Stimulated activated naive CD8-positive, alpha-beta T cell treated with anti-CD3 and anti-CD28 coated beads, Interleukin-15, amount 100 ng/mL, for 72 hours (primary cell): ENCODE data around the gene CYP2S1.
"Not testable (repeated sequence)": the region's sequence is repeated elsewhere in the genome, so short reads cannot be mapped to it uniquely, and the experiment has no call there.

ENCODE experiments used
- ATAC-seq: fragments of 150-1000 bp; cut with Tn5 transposase; 2 replicates; pipeline ENCODE4 v1.10.0; 2021; ENCODE audit warnings: mild to moderate bottlenecking, moderate library complexity
- DNase-seq, 2 donors: peaks; one replicate each; pipeline ENCODE4 v3.0.0; 2021 to 2022
- H3K27ac Mint-ChIP-seq, 2 donors: one replicate each; pipeline ENCODE4 v1.8.0; 2022; ENCODE audit warnings: mild to moderate bottlenecking in 2 of 2, mixed read lengths in 2 of 2, moderate library complexity in 2 of 2
- H3K27me3 Mint-ChIP-seq: one replicate; pipeline ENCODE4 v1.8.0; 2022; ENCODE audit warnings: mixed read lengths
- H3K4me1 Mint-ChIP-seq: one replicate; pipeline ENCODE4 v1.8.0; 2022; ENCODE audit warnings: mild to moderate bottlenecking, mixed read lengths
- H3K4me3 Mint-ChIP-seq, 2 donors: one replicate each; pipeline ENCODE4 v1.8.0; 2022; ENCODE audit warnings: mild to moderate bottlenecking in 2 of 2, mixed read lengths in 2 of 2, moderate library complexity in 1 of 2
- H3K9me3 Mint-ChIP-seq, 2 donors: one replicate each; pipeline ENCODE4 v1.8.0; 2022; ENCODE audit warnings: mixed read lengths in 2 of 2

CYP2S1 gene, protein sequence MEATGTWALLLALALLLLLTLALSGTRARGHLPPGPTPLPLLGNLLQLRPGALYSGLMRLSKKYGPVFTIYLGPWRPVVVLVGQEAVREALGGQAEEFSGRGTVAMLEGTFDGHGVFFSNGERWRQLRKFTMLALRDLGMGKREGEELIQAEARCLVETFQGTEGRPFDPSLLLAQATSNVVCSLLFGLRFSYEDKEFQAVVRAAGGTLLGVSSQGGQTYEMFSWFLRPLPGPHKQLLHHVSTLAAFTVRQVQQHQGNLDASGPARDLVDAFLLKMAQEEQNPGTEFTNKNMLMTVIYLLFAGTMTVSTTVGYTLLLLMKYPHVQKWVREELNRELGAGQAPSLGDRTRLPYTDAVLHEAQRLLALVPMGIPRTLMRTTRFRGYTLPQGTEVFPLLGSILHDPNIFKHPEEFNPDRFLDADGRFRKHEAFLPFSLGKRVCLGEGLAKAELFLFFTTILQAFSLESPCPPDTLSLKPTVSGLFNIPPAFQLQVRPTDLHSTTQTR

DNA sequence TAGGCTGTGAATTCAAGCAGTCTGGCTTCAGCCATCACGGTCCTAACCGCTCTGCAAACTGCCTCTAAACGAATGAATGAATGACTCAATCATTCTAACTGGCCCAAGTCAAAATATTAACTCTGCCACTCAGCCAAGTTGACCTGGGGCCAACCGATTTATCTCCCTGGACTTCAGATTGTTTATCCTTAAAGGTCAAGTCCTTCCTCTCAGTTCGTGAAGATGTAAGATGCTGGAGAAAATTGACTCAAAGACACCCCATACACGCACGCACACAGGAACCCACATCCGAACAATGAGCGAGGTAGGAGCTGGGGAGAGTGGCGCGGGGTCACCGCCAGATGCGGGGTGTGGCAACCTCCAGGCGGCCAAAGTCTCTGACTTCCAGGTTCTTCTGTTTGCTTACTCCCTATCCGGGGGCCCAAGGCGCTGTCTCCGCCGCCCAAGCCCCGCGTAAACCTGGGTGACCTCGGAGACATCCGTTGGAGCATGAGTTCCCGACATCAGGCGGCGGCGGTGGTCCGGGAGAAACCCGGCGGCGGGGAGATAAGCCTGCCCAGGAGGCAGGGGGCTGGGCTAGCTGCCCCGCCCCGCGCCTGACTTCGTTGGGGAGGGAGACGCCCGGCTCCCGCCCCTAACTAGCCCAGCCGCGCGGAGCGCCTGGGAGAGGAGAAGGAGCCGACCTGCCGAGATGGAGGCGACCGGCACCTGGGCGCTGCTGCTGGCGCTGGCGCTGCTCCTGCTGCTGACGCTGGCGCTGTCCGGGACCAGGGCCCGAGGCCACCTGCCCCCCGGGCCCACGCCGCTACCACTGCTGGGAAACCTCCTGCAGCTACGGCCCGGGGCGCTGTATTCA lies at the start of gene CYP2S1:
CYP2S1 (plus strand) TSS at position 646 of the 856 bp plus-strand sequence; CDS start at position 692, 46 bp downstream.
- Mint-ChIP-seq H3K27ac (peak within 1 kb of the TSS in 1 of 2 donors; percentile 45), H3K9me3 (no peaks in the 10 kb centered on the region), H3K27me3 (peaks cover 48% of the 10 kb centered on the region), H3K4me1 (peaks cover 21% of the 10 kb centered on the region), H3K4me3 (peak within 1 kb of the TSS; percentile 49 to 73)
- ATAC-seq (peak; percentile 67), DNase-seq (no peak)

DNA sequence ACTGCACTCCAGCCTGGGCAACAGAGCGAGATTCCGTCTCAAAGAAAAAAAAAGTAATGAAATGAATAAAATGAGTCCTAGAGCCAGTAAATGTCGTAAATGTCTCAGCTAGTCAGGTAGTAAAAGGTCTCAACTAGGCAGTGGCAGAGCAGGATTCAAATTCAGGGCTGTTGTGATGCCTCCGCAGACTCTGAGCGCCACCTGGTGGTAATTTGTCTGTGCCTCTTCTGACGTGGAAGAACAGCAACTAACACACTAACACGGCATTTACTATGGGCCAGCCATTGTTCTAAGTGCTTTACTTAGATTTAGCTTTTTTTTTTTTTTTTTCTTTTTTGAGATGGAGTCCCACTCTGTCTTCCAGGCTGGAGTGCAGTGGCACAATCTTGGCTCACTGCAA lies 48.6 kb upstream of the CYP2S1 start:
- H3K9me3 Mint-ChIP-seq: no peaks in the 10 kb centered on the region

DNA sequence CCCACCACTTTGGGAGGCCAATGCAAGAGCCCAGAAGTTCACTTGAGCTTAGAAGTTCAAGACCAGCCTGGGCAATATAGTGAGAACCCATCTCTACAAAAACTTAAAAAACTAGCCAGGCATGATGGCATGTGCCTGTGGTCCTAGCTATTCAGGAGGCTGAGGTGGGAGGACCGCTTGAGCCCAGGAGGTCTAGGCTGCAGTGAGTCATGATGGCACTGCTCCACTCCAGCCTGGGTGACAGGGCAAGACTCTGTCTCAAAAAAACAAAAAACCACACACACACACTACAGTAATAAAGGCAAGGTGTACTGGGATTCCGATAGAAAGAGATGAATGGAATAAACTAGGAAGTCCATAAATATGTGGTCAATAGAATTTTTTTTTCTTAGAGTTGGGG lies 43.2 kb upstream of the CYP2S1 start:
- Mint-ChIP-seq H3K9me3 (no peaks in the 10 kb centered on the region), H3K27me3 (peaks cover 7% of the 10 kb centered on the region), H3K27ac (no peak overlapping the region), H3K4me3 (no peak overlapping the region), H3K4me1 (no peaks in the 10 kb centered on the region)
- ATAC-seq (no peak), DNase-seq (no peak)

More for the DNA sequence above, 48.6 kb upstream of the CYP2S1 start:
- peaks cover 7% of the 10 kb centered on the region for H3K27me3 Mint-ChIP-seq
- H3K4me1 Mint-ChIP-seq: no peaks in the 10 kb centered on the region
- no peak overlapping the region for H3K4me3 Mint-ChIP-seq
- DNase-seq (peak; percentile 77 to 83), ATAC-seq (peak; percentile 91)
- no peak overlapping the region for H3K27ac Mint-ChIP-seq

DNA sequence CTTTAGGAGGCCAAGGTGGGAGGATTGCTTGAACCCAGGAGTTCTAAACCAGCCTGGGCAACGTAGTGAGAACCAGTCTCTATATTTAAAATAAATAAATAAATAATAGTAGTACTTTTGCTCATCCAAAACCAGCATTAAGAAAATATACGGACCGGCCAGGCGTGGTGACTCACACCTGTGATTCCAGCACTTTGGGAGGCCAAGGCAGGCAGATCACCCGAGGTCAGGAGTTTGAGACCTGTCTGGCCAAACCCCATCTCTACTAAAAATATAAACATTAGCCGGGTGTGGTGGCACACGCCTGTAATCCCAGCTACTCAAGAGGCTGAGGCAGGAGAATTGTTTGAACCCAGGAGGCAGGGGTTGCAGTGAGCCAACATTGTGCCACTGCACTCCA lies 42.0 kb upstream of the CYP2S1 start:
- DNase-seq, H3K4me1 Mint-ChIP-seq, H3K9me3 Mint-ChIP-seq, ATAC-seq, H3K27ac Mint-ChIP-seq, H3K4me3 Mint-ChIP-seq, H3K27me3 Mint-ChIP-seq: not testable (repeated sequence)

DNA sequence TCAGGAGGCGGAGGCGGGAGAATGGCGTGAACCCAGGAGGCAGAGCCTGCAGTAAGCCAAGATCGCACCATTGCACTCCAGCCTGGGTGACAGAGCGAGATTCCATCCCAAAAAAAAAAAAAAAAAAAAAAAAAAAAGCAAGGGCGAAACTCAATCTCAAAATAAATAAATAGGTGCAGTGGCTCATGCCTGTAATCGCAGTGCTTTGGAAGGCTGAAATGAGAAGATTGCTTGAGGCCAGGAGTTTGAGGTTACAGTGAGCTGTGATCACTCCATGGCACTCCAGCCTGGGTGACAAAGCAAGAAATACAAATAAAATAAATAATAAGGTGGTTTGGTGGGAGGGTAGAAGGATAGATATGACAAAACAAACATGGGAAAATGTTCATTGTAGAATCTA lies 39.0 kb upstream of the CYP2S1 start:
- Mint-ChIP-seq H3K4me3 (no peak overlapping the region), H3K4me1 (no peaks in the 10 kb centered on the region), H3K27ac (no peak overlapping the region), H3K27me3 (no peaks in the 10 kb centered on the region), H3K9me3 (no peaks in the 10 kb centered on the region)
- no peak for ATAC-seq
- no peak for DNase-seq

DNA sequence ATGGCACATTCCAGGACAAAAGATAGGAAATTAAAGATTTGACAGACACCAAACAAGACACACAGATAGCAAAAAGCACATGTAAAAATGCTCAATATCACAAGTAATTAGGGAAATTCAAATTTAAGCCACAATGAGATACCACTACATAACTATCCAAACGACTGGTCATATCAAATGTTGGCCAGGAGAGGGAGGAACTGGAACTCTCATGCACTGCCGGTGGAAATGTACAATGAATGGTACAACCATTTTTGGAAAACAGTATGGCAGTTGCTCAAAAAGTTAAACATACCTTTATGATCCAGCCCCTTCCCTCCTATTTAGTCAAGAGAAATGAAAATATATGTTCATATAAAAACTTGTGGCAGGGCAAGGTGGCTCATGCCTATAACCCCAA lies 36.8 kb upstream of the CYP2S1 start:
- DNase-seq: no peak
- ATAC-seq: no peak
- Mint-ChIP-seq H3K9me3 (no peaks in the 10 kb centered on the region), H3K27me3 (no peaks in the 10 kb centered on the region), H3K4me1 (no peaks in the 10 kb centered on the region), H3K27ac (no peak overlapping the region), H3K4me3 (no peak overlapping the region)

DNA sequence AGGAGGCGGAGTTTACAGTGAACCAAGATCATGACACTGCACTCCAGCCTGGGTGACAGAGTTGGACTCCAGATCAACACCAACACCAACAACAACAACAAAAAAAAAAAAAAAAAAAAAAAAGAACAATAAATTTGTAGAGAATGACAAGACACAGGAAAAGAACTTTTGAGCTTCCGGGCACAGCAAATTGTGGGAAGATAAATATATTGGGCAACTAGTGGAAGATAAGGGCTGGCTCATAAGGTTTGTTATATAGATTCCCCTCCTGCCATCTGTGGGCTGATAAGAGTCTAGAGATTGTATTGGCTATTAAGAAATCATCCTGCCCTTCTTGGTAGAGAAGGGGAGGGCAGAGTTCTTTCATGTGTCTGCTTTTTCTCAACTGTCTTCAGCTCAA lies 33.1 kb upstream of the CYP2S1 start:
- H3K27ac Mint-ChIP-seq: no peak overlapping the region
- H3K4me3 Mint-ChIP-seq: no peak overlapping the region
- no peak for DNase-seq
- H3K4me1 Mint-ChIP-seq: no peaks in the 10 kb centered on the region
- no peaks in the 10 kb centered on the region for H3K9me3 Mint-ChIP-seq
- no peak for ATAC-seq
- H3K27me3 Mint-ChIP-seq: no peaks in the 10 kb centered on the region

DNA sequence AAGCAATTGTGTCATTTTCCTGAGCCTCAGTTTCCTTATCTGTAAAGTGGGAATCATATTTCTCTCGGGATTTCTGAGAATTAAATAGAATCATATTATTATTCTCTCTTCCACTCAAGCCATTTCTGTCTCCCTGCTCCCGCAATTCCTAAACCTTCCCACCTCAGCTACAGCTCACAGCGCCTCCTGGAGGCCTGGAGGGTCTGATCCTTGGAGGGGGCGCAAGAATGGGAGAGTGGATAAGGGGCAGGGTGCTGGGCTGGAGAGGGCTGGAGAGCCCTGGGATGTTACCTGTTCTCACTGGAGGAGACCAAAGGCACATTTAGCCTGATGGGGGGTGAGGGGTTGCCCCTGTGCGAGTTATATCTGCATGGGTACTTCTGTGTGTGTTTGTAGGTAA lies 31.1 kb upstream of the CYP2S1 start:
- H3K27me3 Mint-ChIP-seq: no peaks in the 10 kb centered on the region
- ATAC-seq: no peak
- H3K4me1 Mint-ChIP-seq: no peaks in the 10 kb centered on the region
- no peak for DNase-seq
- H3K9me3 Mint-ChIP-seq: no peaks in the 10 kb centered on the region
- H3K27ac Mint-ChIP-seq: no peak overlapping the region
- H3K4me3 Mint-ChIP-seq: no peak overlapping the region

DNA sequence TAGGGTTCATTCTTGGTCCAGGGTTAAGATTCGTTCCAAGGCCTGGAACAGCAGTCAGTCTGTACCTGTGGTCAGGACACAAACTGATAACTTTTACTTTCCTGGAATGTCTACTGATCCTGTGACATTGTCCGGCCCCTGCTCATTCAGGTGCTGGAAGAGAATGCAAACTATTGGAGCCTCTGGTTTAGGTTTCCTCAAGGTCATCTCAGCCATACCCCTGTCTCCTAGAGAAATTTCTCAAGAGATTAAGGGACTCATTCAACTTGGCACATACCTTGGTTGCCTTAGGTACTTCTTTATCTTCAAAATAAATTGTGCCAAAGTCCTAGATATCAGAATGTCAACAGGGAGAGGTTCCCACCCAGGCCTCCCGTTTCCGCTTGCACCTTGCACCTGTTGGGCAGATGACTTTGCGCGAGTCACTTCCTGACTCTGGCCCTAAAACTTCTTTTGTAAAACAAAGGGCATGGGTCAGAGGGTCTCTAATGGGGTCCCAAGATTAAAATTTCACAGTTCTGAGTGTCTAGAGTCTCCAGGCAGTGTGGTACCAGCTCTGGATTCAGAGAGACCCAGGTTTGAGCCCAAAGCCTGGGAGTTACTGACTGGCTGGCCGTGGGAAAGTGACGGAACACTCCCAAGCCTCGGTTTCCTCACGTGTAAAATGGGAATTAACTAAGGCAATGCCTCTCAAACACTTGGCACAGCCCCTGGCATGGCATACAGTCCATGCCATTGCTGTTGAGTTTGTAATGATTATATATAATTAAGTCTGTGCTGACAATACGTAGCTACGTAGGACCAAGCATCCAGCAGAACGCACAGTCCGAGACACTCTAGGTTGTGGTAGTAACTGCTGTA lies 25.8 kb upstream of the CYP2S1 start:
- H3K9me3 Mint-ChIP-seq: no peaks in the 10 kb centered on the region
- no peaks in the 10 kb centered on the region for H3K4me1 Mint-ChIP-seq
- H3K27me3 Mint-ChIP-seq: no peaks in the 10 kb centered on the region
- no peak overlapping the region for H3K4me3 Mint-ChIP-seq
- ATAC-seq (no peak), DNase-seq (no peak)
- H3K27ac Mint-ChIP-seq: no peak overlapping the region

DNA sequence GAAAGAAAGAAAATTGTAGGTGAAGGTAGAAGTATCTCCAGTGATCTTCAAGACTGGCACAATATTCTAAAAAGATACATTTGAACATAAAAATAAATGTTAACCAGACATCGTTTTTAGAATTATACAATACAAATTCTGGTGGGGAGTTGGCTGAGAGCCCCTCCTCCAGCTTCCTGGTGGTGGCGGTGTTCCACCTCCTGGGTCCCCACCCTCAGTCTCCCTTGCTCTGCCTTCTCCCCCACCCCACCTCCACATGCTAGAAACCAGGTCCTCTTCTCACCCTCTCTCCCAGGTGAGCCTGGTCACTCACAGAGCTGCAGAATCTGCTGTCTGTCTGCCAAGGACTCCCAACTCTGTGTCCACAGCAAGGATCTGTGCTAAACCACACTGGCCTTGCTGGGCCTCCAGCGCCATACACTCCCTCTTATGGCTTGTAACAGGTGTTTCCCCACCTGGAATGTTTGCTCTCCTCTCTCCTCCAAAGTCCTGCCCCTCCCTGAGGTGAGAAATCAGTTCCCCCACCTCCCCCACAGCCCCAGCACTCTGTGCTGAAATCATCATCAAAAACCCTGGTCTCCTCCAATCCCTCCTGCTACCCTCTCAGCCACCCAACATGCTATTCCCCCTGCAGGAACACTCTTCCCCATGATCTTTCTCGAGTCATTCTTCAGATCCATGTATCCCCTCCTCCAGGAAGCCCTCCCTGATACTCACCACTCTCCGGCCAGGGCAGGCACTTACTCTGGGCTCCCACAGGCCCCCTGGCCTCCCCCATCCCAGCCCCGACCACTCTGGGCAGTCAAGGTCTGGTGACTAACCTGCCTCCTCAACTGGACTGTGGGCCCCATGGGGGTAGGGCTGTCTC lies 20.5 kb upstream of the CYP2S1 start:
- ATAC-seq: no peak
- Mint-ChIP-seq H3K4me1 (peaks cover 27% of the 10 kb centered on the region), H3K27ac (peak overlapping the region; percentile 54 to 55), H3K4me3 (no peak overlapping the region), H3K27me3 (no peaks in the 10 kb centered on the region), H3K9me3 (no peaks in the 10 kb centered on the region)
- DNase-seq: no peak

DNA sequence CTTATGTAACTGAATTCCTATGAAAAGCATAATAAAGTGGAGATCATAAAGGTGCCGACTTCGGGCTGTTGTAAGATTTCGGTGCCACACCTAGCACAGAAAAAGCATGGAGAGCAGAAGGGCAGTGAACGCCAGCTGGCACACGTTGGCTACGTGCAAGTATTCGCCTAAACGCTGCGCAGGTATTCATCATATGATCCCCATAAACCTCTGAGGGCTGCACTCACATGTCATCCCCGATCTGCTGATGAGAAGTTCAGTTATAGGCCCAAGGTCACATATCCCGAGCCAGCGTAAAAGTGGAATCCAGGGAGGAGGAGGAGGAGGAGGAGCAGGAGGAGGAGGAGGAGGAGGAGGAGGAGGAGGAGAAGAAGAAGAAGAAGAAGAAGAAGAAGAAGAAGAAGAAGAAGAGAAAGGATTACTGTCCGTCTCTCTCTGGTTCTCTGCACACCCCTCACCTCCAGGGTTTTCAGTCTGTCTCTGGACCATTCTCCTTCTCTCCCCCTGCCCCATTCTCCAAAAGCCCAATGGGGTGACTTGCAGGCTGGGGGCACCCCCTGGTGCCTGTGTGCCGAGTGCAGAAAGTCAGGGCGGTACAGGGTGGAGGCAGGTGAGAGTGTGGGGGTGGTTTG lies 18.6 kb upstream of the CYP2S1 start:
- Mint-ChIP-seq H3K27me3 (no peaks in the 10 kb centered on the region), H3K4me1 (peaks cover 27% of the 10 kb centered on the region), H3K27ac (peak overlapping the region in 1 of 2 donors; percentile 34), H3K9me3 (no peaks in the 10 kb centered on the region), H3K4me3 (no peak overlapping the region)
- no peak for DNase-seq
- no peak for ATAC-seq

DNA sequence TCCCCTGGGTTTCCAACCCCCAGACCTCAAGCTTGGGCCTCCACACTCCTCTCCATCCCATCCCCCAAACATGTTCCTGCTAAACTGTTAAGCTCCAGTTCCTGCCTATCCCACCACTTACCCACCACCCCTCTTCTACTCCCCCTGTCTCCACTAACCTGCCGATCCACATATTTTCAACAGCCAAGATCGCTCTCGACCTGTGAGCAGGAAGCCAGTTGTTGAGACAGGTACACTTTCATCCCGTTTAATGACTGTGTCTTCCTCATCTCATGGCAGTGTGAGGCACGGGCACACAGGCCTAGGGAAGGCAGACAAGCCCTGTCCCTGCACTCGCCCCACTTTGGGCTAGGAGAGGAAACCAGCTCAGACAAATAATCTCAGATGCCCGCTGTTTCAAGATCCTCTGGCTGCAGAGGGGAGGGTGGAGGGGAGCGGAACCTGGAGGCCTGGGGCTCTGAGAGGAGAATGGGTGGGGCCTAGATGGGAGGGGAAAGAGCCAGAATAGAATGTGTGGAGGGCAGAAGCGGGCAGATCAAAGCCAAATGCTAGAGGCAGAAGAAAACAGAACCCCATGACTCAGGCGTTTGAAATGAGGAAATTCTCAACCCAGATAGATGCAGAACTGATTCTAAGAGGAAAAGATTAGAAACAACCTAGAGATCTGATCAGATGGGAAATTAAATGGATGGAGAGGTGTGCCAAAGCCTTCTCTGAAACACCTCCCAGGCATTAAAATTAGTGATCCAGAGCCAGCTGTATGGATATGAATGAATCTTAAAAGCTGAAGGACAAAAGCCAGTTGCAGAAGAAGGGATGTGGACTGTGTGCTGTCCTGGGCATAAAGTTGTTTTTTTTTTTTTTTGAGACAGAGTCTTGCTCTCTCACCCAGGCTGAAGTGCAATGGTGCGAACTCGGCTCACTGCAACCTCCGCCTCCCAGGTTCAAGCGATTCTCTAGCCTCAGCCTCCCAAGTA lies 16.9 kb upstream of the CYP2S1 start:
- no peaks in the 10 kb centered on the region for H3K9me3 Mint-ChIP-seq
- H3K27ac Mint-ChIP-seq: peak overlapping the region in 1 of 2 donors; percentile 78
- peaks cover 27% of the 10 kb centered on the region for H3K4me1 Mint-ChIP-seq
- H3K4me3 Mint-ChIP-seq: peak overlapping the region; percentile 9 to 31
- no peaks in the 10 kb centered on the region for H3K27me3 Mint-ChIP-seq
- DNase-seq: peak; percentile 19 to 44
- ATAC-seq: peak; percentile 91

DNA sequence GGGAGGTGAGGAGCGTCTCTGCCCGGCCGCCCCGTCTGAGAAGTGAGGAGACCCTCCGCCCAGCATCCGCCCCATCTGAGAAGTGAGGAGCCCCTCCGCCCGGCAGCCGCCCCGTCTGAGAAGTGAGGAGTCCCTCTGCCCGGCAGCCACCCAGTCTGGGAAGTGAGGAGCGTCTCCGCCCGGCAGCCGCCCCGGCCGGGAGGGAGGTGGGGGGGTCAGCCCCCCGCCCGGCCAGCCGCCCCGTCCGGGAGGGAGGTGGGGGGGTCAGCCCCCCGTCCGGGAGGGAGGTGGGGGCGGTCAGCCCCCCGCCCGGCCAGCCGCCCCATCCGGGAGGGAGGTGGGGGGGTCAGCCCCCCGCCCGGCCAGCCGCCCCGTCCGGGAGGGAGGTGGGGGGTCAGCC lies 12.8 kb upstream of the CYP2S1 start:
- H3K4me1 Mint-ChIP-seq: peaks cover 18% of the 10 kb centered on the region
- not testable (repeated sequence) for H3K27ac Mint-ChIP-seq

More for the DNA sequence above, 12.8 kb upstream of the CYP2S1 start:
- H3K9me3 Mint-ChIP-seq, H3K4me3 Mint-ChIP-seq, ATAC-seq, DNase-seq, H3K27me3 Mint-ChIP-seq: not testable (repeated sequence)
